GM18520 (cell line): ENCODE data around the gene ATP6V1D.
"Not testable (repeated sequence)": the region's sequence is repeated elsewhere in the genome, so short reads cannot be mapped to it uniquely, and the experiment has no call there.

Source experiments
- ATAC-seq: cut with Tn5 transposase; IDR thresholded peaks from one replicate; pipeline ENCODE4 v1.9.1; 2021; ENCODE audit not compliant: unreplicated experiment

The ATP6V1D gene

DNA sequence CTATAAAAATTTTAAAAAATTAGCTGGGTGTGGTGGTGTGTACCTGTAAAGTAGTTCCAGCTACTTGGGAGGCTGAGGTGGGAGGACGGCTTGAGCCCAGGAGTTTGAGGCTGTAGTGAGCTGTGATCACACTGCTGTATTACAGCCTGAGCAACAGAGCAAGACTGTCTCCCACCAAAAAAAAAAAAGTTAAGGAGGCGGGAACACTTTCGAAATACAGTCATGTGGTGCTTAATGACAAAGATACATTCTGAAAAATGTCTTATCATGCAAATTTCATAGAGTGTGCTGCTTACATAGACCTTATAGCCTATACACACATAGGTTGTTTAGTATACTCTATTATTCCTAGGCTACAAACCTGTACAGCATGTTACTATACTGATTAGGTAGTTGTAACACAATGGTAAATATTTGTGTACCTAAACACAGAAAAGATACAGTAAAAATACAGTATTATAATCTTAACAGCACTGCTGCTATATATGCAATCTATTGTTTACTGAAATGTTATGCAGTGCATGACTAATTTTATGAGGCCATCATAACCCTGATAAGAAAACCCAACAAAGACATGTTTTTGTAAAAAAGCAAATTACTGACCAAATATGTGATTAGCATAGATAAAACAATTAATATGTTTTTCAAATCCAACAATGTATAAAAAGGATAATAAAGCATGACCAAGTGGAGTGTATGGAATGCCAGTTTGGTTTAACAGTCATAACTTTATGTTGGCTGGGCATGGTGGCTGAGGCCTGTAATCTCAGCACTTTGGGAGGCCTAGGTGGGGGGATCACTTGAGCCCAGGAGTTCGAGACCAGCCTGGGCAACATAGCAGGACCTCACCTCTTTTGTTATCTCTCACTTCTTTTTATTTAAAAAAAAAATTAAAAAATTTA, 11.9 kb upstream of the ATP6V1D start:
- no peak for ATAC-seq

- no peak for ATAC-seq
These were observed 11.2 kb upstream of the ATP6V1D start for GRCh38 chr14:67370830-67371229.

- no peak for ATAC-seq
These were observed 5.9 kb upstream of the ATP6V1D start for GRCh38 chr14:67365476-67365875.

DNA sequence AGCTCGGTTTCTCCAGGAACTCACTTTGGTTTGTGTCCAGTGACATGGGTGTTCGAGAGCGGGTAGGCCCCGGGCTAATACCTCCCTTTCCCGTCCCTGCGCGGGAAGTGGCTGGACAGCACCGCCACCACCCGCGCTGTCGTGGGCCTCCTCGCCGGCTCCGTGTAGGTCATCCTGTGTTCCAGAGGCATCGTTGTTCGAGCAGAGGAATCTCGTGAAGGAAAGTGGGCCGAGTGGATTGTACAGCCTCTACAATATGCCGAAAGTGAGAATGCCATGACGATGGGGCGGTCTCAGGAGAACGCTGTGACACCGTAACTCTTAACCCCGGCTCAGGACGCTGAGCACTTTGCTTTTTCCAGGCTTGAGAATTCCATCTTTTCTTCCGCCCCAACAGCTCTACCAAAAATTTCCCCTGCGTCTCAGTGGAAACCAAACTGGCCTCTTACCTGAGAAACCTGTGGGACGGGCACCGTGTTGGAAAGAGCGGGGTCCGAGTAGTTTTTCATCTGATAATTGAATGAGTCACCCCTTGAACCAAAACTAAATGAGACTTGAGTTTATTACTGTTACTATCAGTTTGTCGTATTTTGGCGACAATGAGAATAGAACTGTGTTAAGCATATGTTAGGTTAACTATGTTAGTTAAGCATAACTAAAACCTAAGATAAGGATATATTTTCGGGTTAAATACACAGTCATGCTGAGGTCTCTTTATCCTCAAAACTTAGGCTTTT, 1.0 kb upstream of the ATP6V1D start:
- ATAC-seq: no peak

DNA sequence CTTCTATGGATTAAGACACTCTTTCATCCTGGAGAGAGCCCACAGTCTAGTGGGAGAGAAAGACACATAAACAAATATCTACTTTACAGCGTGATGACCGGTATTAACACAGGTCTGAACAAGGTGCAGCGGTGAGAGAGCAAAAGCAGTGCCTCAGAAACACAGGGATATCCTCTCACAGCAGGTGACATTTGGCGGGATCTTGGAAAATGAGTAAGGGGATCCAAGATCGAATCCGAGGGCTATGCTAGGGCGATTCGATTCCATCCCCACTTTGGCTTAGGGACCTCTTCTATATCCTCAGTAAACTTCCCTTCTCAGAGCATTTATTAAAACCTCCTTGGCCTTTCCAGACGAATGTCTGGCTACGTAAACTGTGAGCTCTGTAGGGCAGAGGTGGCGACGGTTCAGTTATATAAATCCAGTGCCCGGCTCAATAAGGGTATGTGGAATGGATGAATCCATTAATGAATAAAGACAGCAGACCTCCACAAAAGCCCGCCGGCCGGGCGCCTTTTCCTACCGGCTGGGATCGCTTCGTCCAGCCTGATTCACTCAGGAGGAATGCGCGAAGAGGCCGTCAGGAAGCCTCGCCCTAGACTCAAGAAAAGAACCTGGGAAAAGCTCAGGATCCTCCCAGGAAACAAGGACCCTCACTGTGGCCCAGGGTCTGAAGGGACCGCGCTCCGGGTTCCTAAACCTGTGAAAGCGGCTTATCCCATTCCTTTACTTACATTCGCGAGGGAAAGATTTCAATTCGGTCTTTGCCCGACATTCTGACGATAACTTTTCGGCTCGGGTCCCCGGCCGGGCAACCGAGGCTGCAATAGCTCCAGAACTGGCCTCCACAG, 455 bp downstream of the ATP6V1D start:
- ATAC-seq: no peak

DNA sequence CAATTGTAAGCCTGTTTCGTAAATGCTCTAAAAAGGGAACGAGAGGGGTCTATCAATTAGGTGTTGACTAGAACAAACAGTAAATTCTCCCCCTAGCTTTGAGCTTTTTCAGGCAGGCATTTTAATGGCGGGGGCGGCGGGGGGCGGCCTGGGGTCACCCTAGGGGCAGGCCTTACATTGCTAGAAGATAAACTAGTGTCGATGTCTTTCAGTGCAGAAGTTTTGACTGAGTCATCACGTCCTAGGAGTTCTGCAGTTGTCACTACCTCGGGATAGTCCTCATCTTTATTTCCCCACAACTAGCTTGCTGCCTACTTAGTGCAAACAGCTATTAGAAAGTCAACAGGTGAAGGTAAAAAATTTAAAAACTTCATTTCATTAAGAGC, 1.6 kb downstream of the ATP6V1D start:
- no peak for ATAC-seq

DNA sequence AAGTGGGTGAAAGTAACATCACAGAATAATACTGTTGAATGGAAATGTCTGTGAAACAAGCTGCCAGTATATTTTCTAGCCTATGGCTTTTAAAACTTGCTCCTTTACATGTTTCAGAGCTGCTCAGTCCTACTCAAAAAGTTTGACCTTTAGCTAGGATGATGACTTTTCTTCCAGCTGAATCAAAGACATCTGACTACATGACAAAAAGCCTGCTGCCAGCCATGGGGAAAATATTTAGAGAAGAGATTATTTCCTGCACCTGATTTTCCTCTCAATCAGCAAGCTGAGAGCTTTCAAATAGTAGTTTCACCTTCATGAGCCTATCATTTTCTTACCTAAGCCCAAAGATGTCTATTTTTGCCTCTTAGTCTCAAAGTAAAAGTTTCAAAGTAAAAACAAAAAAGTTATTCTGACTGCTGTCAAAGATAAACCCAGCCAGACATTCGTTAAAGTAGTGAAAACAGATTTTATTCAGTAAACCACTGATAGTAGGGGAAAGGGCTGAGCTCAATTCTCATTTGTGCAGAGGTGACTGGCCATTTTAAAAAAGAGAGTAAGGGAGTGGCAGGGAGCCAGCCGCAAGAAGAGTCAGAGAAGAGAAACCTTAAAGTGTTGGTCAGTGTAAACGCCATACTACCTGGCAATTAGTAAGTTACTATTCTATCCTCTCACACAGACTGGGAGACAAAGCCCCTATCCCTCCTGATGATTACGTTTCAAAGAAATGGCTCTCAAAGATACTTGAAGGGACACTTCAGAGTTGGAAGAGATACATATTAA, 2.2 kb downstream of the ATP6V1D start:
- no peak for ATAC-seq

GRCh38 chr14:67352055-67352454, 7.5 kb downstream of the ATP6V1D start:
- ATAC-seq: no peak

- no peak for ATAC-seq
These were observed 14.0 kb downstream of the ATP6V1D start for GRCh38 chr14:67345583-67345982.

DNA sequence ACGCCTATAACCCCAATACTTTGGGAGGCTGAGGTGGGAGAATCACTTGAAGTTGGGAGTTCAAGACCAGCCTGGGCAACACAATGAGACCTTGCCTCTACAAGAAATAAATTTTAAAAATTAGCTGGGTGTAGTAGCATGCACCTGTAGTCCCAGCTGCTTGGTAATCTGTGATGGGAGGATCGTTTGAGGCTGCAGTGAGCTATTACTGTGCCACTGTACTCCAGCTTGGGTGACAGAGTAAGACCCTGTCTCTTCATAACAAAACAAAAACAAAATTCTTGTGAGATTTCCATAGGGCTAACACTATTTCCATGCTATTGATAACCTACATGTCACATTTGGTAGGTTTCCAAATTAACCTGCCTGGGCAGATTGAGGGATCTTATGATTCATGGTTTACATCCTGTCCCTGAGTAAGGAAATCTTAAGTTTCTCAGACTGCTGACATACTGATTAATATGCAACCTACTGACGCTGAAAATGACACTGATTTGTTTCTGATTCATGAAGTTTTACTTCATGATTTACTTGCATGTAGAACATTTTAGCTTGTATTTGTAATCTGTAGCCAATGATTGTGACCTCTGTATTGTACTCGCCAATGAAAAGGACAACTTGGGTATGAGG, 15.9 kb downstream of the ATP6V1D start:
- ATAC-seq: no peak

GRCh38 chr14:67341231-67341630, 18.4 kb downstream of the ATP6V1D start:
- ATAC-seq: not testable (repeated sequence)

DNA sequence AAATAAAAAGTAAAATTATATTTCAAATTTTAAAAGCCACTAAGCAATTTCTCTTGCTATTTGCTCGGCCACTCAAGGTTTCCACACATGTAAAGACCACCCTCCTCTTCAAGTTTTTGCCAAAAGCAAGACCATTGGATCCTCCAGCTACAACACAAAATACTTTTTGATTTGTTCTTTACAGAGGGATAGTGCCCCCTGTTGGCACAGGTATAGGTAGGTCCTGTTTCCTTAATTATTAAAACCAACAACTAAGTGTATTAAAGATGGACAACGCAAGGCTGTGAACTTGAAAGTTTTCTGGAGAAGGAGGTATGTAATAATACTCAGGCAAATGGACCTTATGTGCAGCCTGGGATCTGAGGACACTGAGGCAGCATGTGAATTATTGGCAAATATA, 23.8 kb downstream of the ATP6V1D start:
- ATAC-seq: no peak

GRCh38 chr14:67332468-67332867, 27.1 kb downstream of the ATP6V1D start:
- no peak for ATAC-seq

DNA sequence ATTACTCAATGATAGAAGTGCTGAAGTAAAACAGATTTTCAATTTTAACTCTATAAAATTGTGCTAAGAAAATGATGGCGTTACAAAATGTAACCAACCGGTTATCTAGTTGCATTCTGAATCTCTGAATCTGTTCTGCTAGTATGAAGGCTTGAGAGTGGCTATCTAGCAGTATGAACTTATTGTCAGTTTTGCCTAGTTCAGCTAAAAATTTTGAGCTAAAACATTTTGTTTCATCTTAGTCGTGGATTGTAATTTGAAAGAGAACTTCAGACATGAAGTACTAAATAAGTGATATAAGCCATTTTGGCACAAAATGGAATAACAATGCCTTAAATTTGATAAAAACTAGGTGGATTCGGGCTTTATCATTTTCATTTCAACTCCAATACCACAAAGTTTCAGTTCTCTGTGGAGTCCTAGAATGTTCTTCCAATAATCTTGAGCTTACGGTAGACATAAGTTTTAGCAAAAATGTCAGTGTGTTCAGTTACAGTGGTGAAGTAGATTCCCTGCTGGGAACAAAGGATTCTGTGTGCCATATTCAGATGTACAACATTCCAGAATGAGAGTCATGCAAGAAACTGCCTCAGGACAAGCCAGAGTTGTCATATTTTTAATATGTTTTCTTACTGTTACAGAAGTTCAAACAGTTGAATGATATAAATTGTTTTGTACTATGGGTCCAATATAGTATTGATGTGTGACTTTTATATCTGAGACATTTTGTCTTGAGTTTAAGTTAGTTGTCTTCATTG, 28.1 kb downstream of the ATP6V1D start:
- no peak for ATAC-seq

DNA sequence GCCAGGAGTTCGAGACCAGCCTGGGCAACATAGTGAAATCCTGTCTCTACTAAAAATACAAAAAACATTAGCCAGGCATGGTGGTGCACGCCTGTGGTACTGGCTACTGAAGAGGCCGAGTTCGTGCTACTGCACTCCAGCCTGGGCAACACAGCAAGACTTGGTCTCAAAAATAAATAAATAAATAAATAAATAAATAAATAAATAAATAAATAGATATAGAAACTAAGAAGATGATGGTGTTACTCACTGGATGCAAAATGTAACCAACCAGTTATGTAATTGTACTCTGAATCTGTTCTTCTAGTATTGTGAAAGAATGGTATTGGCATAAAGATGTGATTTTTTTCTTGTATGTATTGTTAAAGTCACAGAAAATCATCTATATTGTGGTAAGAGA, 29.9 kb downstream of the ATP6V1D start:
- ATAC-seq: not testable (repeated sequence)

DNA sequence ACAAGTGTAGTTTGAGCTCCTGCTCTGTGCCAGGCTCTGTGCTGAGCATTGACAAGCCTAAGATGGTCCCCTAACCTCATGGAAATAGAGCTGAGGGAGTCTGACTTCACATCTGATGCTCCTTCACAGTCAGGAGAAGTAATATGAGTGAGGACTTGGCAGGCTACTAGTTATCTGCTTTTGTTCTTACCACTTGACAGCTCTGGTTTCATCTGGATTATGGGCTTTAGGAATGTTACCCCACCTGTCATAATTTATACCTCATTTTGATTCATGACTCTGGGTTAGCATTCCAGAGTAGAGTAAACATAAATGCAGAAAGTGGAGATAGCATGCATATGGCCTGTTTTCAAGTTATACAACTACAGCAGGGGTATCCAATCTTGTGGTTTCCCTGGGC, 40.5 kb downstream of the ATP6V1D start:
- no peak for ATAC-seq

GRCh38 chr14:67317822-67318221, 41.8 kb downstream of the ATP6V1D start:
- no peak for ATAC-seq

- no peak for ATAC-seq
These were observed 46.5 kb downstream of the ATP6V1D start for GRCh38 chr14:67313153-67313552.

- no peak for ATAC-seq
These were observed 47.7 kb downstream of the ATP6V1D start for GRCh38 chr14:67311868-67312267.
